Measurements from ENCODE around the gene MRPL23.

The MRPL23 gene

DNA sequence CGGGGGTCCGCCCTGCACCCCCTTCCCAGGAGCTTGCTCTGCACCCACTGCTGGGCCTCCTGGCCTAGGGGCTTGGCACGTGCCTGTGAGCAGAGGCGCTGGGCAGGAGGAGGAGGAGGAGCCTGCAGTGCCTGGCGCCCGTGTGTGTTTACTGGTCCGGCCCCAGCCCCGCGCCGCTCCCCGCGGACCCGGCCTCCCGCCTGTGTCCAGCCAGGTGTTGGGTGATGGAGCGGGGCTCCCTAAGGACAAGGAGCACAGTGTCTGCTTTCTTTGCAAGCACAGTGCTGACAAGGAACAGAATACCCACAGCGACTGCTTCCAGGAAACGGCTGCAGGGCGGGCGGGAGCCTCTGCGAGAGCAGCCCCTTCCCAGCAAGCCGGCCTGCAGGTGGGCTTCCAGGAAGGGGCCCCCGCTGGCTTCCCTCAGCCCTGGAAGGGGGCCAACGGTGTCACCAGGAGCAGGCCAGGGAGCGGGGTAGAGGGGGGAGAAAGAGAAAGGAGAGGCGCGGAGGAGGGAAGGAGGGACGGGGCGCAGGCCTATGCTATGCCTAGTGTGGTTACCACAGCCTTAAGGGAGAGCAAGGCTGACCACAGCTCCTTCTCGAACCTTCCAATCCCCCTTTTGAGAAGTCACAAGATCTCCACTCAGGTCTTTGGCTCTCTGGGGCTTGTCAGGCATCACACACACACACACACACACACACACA lies 43.9 kb downstream of the MRPL23 start:
- DNase-seq (ENCODE audit: low read depth in 2 of 2), result no peak

DNA sequence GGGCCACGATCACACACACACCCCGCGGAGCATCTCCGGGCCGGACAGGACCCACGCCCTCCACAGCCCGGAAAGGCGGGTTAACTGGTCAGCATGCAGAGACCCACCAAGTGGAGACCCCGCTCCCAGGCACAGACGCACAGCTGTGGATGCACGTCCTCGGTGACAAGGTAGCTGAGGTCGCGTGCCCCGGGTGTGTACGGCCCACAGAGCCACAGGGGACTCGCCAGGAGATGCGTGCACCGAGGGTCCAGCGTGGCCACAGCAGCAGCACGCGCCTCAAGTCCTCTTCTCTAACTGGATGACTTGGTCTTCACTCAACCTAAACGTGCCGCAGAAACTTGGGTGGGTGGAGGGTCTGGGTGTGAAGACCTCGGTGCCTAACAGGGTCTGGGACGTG lies 45.0 kb downstream of the MRPL23 start:
- no peak for DNase-seq (ENCODE audit: low read depth in 2 of 2)

DNA sequence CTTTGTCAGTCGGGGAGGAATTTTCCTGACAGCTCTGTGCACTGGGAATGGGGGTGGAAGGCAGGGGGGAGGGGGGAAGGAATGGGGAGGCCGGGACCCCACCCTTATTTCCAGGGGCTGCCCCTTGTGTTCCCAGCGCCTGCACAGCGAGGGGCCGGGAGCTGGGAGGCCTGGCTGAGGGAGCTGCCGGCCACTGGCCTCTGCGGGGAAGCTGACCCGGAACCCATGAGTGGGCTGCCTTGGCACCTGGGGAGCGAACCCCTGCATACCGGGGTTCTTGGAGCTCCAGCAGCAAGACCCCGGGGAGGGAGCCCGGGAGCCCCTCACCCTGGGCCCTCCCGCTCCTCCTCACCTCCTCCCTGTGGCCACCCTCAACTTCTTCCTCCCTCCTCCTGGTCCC lies 47.0 kb downstream of the MRPL23 start:
- no peak for DNase-seq (ENCODE audit: low read depth in 2 of 2)

DNA sequence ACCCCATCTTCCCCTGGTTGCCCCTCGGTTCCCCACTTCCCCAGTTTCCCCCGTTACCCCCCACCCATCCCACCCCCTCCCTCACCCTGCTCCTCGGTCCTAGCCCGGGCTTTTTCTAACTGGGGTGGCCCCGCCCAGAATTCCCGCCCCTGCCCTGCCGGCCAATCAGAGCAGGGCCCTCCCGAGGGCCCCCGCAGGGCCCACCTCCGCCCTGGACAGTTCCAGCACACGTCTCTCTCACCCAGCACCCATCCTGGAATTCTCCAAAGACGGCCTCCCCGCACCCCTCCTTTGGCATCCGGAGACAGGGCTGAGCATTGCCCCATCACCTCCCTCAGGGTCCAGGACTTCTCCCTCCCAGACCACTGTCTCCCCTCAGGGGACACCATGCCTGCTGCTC lies 50.6 kb downstream of the MRPL23 start, which contains the start of gene H19:
TSS of gene H19 (minus strand) at position 88 of the 400 bp plus-strand sequence.
- no peak for DNase-seq (ENCODE audit: low read depth in 2 of 2)

DNA sequence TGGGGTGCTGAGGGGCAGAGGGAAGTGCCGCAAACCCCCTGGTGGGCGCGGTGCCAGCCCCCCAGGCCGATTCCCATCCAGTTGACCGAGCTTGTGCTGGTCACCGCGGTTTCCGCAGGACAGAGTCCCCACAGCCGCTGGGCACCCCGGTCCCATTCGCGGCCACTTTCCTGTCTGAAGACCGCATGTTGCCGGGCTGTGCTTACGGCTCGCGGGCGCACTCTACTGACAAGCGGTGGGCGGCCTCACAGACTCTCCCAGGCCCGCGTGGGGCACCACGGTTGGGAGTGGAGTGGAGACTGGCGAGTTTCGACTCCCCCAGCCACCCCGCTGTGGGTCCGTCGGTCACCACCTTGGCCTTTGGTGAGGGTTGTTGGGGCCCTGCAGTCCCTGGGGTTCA lies 51.2 kb downstream of the MRPL23 start:
- DNase-seq (ENCODE audit: low read depth in 2 of 2), result no peak

DNA sequence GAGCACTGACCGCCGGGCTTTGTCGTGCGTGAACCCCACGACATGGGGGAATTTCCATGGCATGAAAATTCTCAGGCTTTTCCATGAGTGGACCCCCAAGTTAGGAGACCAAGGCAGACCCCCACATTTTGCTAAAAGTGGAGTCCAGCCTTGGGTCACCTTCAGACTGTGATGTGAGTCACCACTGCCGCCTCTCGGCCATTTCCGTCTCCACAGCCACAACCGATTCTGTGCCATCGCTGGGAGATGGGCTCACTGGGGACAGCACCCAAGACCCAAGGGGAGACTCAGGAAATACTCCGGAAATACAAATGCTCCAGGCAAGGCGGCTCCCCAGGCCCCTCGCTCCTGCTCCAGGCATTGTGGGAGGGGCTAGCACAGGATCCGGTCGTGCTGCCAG lies 51.7 kb downstream of the MRPL23 start:
- DNase-seq (ENCODE audit: low read depth in 2 of 2), result no peak

DNA sequence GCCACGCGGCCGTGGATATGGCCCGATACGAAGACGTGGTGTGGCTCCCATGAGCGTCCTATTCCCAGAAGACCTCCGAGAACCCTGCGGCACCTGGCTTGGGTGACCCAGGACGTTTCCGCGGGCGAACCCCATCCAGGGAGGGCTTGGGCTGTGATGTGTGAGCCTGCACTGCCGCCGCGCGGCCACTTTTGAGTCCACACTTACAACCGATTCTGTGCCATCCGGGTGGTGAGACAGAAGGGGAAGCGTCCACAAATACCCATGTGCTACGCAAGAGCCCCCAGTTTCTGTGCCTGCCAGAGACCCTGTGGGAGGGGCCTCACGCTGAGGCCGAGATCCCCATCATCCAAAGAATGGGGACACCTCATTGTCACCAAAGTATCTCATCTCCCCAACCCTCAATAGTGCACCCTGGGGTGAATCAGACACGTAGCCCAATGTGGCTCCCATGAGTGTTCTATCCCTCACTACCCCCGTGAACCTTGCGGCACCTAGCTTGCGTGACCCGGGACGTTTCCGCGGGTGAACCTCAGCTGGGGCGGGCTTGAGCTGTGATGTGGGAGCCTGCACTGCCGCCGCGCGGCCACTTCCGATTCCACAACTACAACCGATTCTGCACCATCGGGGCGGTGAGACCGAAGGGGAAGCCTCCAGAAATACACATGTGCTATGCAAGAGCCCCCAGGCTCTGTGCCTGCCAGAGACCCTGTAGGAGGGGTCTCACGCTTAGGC lies 55.1 kb downstream of the MRPL23 start:
- no peak for DNase-seq (ENCODE audit: low read depth in 2 of 2)

DNA sequence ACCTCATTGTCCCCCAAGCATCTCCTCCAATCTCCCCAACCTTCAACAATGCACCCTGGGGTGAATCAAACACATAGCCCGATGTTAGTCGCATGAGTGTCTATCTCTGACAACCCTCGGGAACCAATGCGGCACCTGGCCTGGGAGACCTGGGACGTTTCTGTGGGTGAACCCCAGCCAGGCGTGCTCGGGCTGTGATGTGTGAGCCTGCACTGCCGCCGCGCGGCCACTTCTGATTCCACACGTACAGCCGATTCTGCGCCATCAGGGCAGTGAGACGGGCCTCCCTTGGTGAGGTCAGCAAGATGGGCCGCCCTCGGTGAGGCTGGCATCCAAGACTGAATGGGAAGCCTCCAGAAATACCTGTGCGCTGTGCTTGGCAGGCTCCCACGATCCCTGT lies 55.7 kb downstream of the MRPL23 start:
- no peak for DNase-seq (ENCODE audit: low read depth in 2 of 2)

DNA sequence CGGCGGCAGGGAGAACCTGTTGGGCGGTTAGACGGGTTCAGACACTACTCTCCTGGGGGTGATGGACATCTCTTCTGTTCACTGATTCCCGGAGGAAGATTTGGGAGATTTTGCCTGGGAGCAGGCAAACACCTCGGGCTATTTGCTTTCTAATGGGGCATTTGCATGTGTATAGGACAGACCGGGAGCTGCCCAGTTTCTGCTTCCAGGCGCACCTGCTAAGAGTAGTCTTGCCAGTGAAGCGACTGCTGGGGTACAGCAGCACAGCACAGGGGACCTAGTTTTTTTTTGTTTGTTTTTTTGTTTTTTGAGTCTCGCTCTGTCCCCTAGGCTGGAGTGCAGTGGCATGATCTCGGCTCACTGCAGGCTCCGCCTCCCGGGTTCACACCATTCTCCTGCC lies 57.3 kb downstream of the MRPL23 start:
- DNase-seq (ENCODE audit: low read depth in 2 of 2), result no peak
